SK-N-SH treated with all-trans-retinoic acid at 6 μM for 48 hours (cell line): ENCODE data around the gene NSG2.
"Not testable (repeated sequence)": the region's sequence is repeated elsewhere in the genome, so short reads cannot be mapped to it uniquely, and the experiment has no call there.

Experiments
- ATAC-seq: fragments of 200-7000 bp; cut with Tn5 transposase; 3 replicates; pipeline ENCODE4 v1.9.1; 2020; ENCODE audit warnings: mild to moderate bottlenecking, moderate library complexity
- BACH2 ChIP-seq: fragments of 250-450 bp; sonication (Bioruptor Pico); IDR thresholded peaks from 2 replicates; pipeline ENCODE4 v1.9.0; 2021; ENCODE audit warnings: mild to moderate bottlenecking, borderline replicate concordance
- CSDC2 ChIP-seq: fragments of 250-450 bp; sonication (Bioruptor Pico); IDR thresholded peaks from 2 replicates; pipeline ENCODE4 v1.5.0; 2020; ENCODE audit warnings: mild to moderate bottlenecking, moderate library complexity
- CSRNP3 ChIP-seq: fragments of 250-450 bp; sonication (Bioruptor Pico); IDR thresholded peaks from 2 replicates; pipeline ENCODE4 v1.5.1; 2021; ENCODE audit warnings: mild to moderate bottlenecking, moderate library complexity
- ESRRG ChIP-seq: fragments of 250-450 bp; sonication (Bioruptor Pico); IDR thresholded peaks from 2 replicates; pipeline ENCODE4 v1.6.1; 2021; ENCODE audit warnings: mild to moderate bottlenecking
- GLIS3 ChIP-seq: fragments of 250-450 bp; sonication (Bioruptor Pico); IDR thresholded peaks from 2 replicates; pipeline ENCODE4 v1.5.0; 2020; ENCODE audit warnings: mild to moderate bottlenecking, moderate library complexity
- ISL1 ChIP-seq: fragments of 250-450 bp; sonication (Bioruptor Pico); IDR thresholded peaks from 2 replicates; pipeline ENCODE4 v2.1.2; 2022; ENCODE audit warnings: mild to moderate bottlenecking, moderate library complexity
- OSR1 ChIP-seq: fragments of 250-450 bp; sonication (Bioruptor Pico); IDR thresholded peaks from 2 replicates; pipeline ENCODE4 v1.8.0; 2022; ENCODE audit warnings: moderate library complexity, mild to moderate bottlenecking, inconsistent platforms
- PATZ1 ChIP-seq: fragments of 250-450 bp; sonication (Bioruptor Pico); IDR thresholded peaks from 2 replicates; pipeline ENCODE4 v1.8.0; 2020; ENCODE audit warnings: mild to moderate bottlenecking, moderate library complexity, borderline replicate concordance
- POU6F1 ChIP-seq: fragments of 250-450 bp; sonication (Bioruptor Pico); IDR thresholded peaks from 2 replicates; pipeline ENCODE4 v1.8.0; 2021; ENCODE audit warnings: low read depth, mild to moderate bottlenecking, moderate library complexity, borderline replicate concordance
- PPARA ChIP-seq: fragments of 250-450 bp; sonication (Bioruptor Pico); IDR thresholded peaks from 2 replicates; pipeline ENCODE4 v1.5.0; 2020; ENCODE audit warnings: mild to moderate bottlenecking, borderline replicate concordance
- SNAI2 ChIP-seq: fragments of 250-450 bp; sonication (Bioruptor Pico); IDR thresholded peaks from 2 replicates; pipeline ENCODE4 v1.5.0; 2020; ENCODE audit warnings: mild to moderate bottlenecking, moderate library complexity
- TCF4 ChIP-seq: fragments of 250-450 bp; sonication (Bioruptor Pico); IDR thresholded peaks from 2 replicates; pipeline ENCODE4 v1.8.0; 2021; ENCODE audit warnings: mild to moderate bottlenecking, moderate library complexity, borderline replicate concordance
- TOX ChIP-seq: fragments of 250-450 bp; sonication (Bioruptor Pico); IDR thresholded peaks from 2 replicates; pipeline ENCODE4 v1.8.0; 2021; ENCODE audit warnings: mild to moderate bottlenecking, moderate library complexity, borderline replicate concordance
- ZC3H10 ChIP-seq: fragments of 250-450 bp; sonication (Bioruptor Pico); IDR thresholded peaks from 2 replicates; pipeline ENCODE4 v1.5.1; 2021; ENCODE audit warnings: mild to moderate bottlenecking, moderate library complexity
- ZFP3 ChIP-seq: fragments of 250-450 bp; sonication (Bioruptor Pico); IDR thresholded peaks from 2 replicates; pipeline ENCODE4 v1.5.0; 2020; ENCODE audit warnings: mild to moderate bottlenecking, moderate library complexity
- ZFP30 ChIP-seq: fragments of 450-650 bp; formaldehyde crosslinking; IDR thresholded peaks from 2 replicates; pipeline ENCODE4 v1.5.0; 2022; ENCODE audit warnings: mild to moderate bottlenecking, moderate library complexity
- ZNF565 ChIP-seq: fragments of 450-650 bp; formaldehyde crosslinking; conservative IDR thresholded peaks from 2 replicates; pipeline ENCODE4 v1.5.0; 2020; ENCODE audit warnings: low read depth, mild to moderate bottlenecking, moderate library complexity
- ZNF70 ChIP-seq: fragments of 450-650 bp; formaldehyde crosslinking; IDR thresholded peaks from 2 replicates; pipeline ENCODE4 v1.5.0; 2020; ENCODE audit warnings: mild to moderate bottlenecking, moderate library complexity
- TF ChIP-seq, protein P1 (sequence below): fragments of 250-450 bp; sonication (Bioruptor Pico); IDR thresholded peaks from 2 replicates; pipeline ENCODE4 v1.5.0; 2020; ENCODE audit warnings: mild to moderate bottlenecking, moderate library complexity

Gene NSG2

DNA sequence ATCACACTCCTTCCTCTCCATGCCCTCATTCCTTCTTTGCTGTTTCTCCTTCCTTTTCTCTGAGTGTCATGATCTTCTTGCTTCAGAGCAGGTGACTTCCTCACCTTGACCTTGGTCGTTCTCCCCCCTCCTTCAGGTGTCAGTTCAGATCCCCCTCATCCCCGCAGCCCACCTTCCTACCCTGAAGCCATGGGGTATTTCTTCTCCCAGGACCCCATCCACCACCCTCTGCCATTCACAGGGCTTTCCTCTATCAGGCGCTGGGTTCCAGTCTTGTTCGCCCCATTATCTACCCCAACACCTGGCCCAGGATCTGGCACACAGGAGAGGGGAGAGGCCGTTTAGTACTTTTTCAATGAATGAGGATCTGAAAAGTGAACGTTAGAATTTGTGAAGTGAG, 101.0 kb downstream of the NSG2 start:
- no peak for ATAC-seq
- TF ChIP-seq GLIS3 (no peak), PATZ1 (CRISPR knock-in tag) (no peak), TOX (CRISPR knock-in tag) (no peak), POU6F1 (CRISPR knock-in tag) (no peak)

DNA sequence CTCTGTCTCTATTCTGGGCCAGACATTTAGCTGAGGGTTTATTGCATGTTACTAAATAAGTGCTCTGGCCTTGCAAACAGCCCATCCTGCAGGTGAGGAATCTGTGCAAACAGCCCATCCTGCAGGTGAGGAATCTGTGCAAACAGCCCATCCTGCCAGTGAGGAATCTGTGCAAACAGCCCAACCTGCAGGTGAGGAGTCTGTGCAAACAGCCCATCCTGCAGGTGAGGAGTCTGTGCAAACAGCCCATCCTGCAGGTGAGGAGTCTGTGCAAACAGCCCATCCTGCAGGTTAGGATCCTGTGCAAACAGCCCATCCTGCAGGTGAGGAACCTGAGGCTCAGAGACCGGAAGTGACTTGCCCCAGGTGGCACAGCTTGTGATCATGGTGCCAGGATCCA, 101.5 kb downstream of the NSG2 start:
- not testable (repeated sequence) for ATAC-seq

- ATAC-seq: no peak
- TF ChIP-seq PPARA (CRISPR knock-in tag) (no peak), TCF4 (CRISPR knock-in tag) (no peak), ZNF565 (CRISPR knock-in tag) (no peak), ZNF70 (CRISPR knock-in tag) (no peak), ESRRG (CRISPR knock-in tag) (no peak), ZC3H10 (CRISPR knock-in tag) (no peak), ZFP30 (CRISPR knock-in tag) (no peak), ZFP3 (CRISPR knock-in tag) (no peak), BACH2 (CRISPR knock-in tag) (no peak), SNAI2 (CRISPR knock-in tag) (no peak)
- TF ChIP-seq, protein P1, sequence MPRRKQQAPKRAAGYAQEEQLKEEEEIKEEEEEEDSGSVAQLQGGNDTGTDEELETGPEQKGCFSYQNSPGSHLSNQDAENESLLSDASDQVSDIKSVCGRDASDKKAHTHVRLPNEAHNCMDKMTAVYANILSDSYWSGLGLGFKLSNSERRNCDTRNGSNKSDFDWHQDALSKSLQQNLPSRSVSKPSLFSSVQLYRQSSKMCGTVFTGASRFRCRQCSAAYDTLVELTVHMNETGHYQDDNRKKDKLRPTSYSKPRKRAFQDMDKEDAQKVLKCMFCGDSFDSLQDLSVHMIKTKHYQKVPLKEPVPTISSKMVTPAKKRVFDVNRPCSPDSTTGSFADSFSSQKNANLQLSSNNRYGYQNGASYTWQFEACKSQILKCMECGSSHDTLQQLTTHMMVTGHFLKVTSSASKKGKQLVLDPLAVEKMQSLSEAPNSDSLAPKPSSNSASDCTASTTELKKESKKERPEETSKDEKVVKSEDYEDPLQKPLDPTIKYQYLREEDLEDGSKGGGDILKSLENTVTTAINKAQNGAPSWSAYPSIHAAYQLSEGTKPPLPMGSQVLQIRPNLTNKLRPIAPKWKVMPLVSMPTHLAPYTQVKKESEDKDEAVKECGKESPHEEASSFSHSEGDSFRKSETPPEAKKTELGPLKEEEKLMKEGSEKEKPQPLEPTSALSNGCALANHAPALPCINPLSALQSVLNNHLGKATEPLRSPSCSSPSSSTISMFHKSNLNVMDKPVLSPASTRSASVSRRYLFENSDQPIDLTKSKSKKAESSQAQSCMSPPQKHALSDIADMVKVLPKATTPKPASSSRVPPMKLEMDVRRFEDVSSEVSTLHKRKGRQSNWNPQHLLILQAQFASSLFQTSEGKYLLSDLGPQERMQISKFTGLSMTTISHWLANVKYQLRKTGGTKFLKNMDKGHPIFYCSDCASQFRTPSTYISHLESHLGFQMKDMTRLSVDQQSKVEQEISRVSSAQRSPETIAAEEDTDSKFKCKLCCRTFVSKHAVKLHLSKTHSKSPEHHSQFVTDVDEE (CRISPR knock-in tag): no peak
These were observed 102.0 kb downstream of the NSG2 start for GRCh38 chr5:174147551-174147950.

DNA sequence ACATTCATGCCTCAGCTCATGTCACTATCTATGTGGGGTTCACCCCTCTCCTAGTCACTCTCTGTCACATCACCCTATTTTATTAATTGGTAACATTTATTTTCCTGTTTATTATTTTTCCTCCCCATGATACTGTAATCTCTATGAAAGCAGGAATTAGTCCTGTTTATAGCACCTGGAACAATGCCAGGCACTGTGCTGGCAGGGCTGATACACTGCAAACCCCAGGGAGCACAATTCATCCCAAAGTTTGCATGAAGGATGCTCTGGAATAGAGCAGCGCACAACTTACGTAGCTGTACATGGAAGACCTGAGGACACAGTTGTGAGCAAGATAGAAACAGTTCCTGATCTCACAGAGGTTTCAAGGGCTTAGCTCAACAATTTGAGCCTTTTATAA, 103.2 kb downstream of the NSG2 start:
- TF ChIP-seq PATZ1 (CRISPR knock-in tag) (no peak), TOX (CRISPR knock-in tag) (no peak), PPARA (CRISPR knock-in tag) (no peak), ISL1 (CRISPR knock-in tag) (no peak), OSR1 (CRISPR knock-in tag) (no peak), SNAI2 (CRISPR knock-in tag) (no peak), CSRNP3 (no peak), CSDC2 (CRISPR knock-in tag) (no peak), ESRRG (CRISPR knock-in tag) (no peak), GLIS3 (no peak)
- no peak for ATAC-seq
